Measurements from ENCODE around the gene MAP2K3. TPM values are rescaled to one million over a fixed set of nuclear protein-coding genes. Genes with fewer than 3 reads are reported as not detected.

The MAP2K3 gene
- 10.2 TPM for polyA plus RNA-seq (2013, experiment 1 of 2)
- polyA plus RNA-seq (2013, experiment 2 of 2), result 10.8 TPM

DNA sequence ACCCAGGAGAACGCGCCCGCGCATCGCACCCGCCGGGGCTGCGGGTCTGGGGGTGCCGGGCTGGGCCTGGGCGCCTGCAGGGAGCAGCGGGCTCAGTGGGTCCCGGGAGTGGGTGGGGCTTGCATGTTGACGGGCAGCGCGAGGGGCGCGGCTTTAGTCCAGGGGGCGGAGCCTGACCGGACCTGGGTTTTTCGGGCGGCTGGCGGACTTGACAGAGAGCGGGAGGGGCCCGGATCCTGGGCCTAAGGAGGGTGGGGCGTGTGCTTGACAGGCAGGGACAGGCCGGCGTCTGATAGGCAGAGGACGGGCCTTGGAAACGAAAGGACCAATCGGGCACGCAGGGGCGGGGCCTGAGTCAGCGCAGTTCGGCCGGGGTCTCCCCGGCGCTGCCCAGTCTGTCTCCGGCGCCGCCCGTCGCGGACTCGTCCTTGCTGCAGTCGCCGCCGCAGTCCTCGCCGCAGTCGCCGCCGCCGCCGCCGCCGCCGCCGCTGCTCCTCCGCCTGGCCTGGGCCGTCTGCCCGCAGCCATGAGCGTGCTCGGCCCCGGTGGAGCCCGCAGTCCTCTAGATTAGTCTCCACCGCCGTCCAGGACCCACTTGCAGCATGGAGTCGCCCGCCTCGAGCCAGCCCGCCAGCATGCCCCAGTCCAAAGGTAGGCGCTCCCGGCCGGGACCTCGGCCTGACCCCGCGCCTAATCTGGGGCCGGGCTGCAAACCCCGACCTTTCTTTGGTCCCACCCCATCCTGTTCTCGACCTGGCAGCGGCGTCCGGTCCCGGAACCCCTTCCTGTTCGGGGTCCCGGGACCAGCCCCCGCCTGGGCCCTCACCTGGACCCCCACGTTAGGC is at the start of gene MAP2K3:
Gene MAP2K3, plus strand, starts transcription at position 393 of the 845 bp plus-strand sequence. Its CDS starts 210 bp downstream, at position 603.
- H2AK5ac ChIP-seq (ENCODE audit: low read depth, low read length), result peak within 1 kb of the TSS; percentile 85
- peaks cover 12 to 24% of the 10 kb centered on the region in 2 donors for H3K4me1 ChIP-seq (ENCODE audit: control insufficient read depth in 2 of 2, insufficient read depth in 1 of 2, low read depth in 1 of 2, low read length in 2 of 2)
- H3K27me3 ChIP-seq (ENCODE audit: control insufficient read depth in 3 of 3, insufficient read depth in 3 of 3, low read depth in 1 of 3, low read length in 3 of 3), result peaks cover 0 to 30% (median 18%) of the 10 kb centered on the region in 3 experiments
- peak within 1 kb of the TSS; percentile 92 for H3K23ac ChIP-seq (ENCODE audit: low read depth, low read length, poor library complexity)
- WGBS, 2 donors (ENCODE audit: extremely low coverage in 2 of 2, insufficient read length in 2 of 2, insufficient replicate concordance in 1 of 2), result no CpG with 5 or more reads among the region's 88 CpGs
- H3K4me2 ChIP-seq (ENCODE audit: insufficient read depth, low read length, poor library complexity, severe bottlenecking), result peak within 1 kb of the TSS; percentile 95
- peak within 1 kb of the TSS; percentile 96 for H2AFZ ChIP-seq (ENCODE audit: low read length)
- peak within 1 kb of the TSS; percentile 11 for H2BK5ac ChIP-seq (ENCODE audit: low read length)
- peak within 1 kb of the TSS; percentile 96 for H3K18ac ChIP-seq (ENCODE audit: low read length)
- H3K14ac ChIP-seq (ENCODE audit: low read length), result peak within 1 kb of the TSS; percentile 63
- no peak within 1 kb of the TSS for H2BK120ac ChIP-seq (ENCODE audit: low read depth, low read length)
- no peaks in the 10 kb centered on the region for H3K9me3 ChIP-seq (replicated peaks in 1 of 2; ENCODE audit: control insufficient read depth in 2 of 2, insufficient read depth in 1 of 2, low read depth in 1 of 2, low read length in 2 of 2)
- peaks cover 3% of the 10 kb centered on the region for H3K79me1 ChIP-seq (ENCODE audit: low read depth, low read length)
- H3K4me3 ChIP-seq (ENCODE audit: low read length in 2 of 2), result peak within 1 kb of the TSS; percentile 72 to 83
- no peaks in the 10 kb centered on the region for H3K36me3 ChIP-seq (replicated peaks in 1 of 2; ENCODE audit: control insufficient read depth in 2 of 2, insufficient read depth in 2 of 2, low read length in 2 of 2)
- no peak within 1 kb of the TSS for H4K91ac ChIP-seq (ENCODE audit: low read depth, low read length, poor library complexity)
- peak within 1 kb of the TSS; percentile 63 for H2BK15ac ChIP-seq (ENCODE audit: low read length)
- no peak within 1 kb of the TSS for H2BK12ac ChIP-seq (ENCODE audit: low read length)
- DNase-seq (ENCODE audit: low spot score), result peak; percentile 99
- H3K4ac ChIP-seq (ENCODE audit: low read length), result no peak within 1 kb of the TSS
- H3K9ac ChIP-seq (ENCODE audit: low read depth, low read length, poor library complexity), result peak within 1 kb of the TSS; percentile 93
- H4K8ac ChIP-seq (ENCODE audit: low read depth, low read length), result no peak within 1 kb of the TSS
- H3K27ac ChIP-seq (replicated peaks; ENCODE audit: low read length), result no peak within 1 kb of the TSS

- H3K36me3 ChIP-seq (replicated peaks in 1 of 2; ENCODE audit: control insufficient read depth in 2 of 2, insufficient read depth in 2 of 2, low read length in 2 of 2), result no peaks in the 10 kb centered on the region
- no CpG with 5 or more reads among the region's 1 CpG for WGBS, 2 donors (ENCODE audit: extremely low coverage in 2 of 2, insufficient read length in 2 of 2, insufficient replicate concordance in 1 of 2)
Observed at GRCh38 chr17:21235921-21236320, 48.6 kb upstream of the MAP2K3 start.

DNA sequence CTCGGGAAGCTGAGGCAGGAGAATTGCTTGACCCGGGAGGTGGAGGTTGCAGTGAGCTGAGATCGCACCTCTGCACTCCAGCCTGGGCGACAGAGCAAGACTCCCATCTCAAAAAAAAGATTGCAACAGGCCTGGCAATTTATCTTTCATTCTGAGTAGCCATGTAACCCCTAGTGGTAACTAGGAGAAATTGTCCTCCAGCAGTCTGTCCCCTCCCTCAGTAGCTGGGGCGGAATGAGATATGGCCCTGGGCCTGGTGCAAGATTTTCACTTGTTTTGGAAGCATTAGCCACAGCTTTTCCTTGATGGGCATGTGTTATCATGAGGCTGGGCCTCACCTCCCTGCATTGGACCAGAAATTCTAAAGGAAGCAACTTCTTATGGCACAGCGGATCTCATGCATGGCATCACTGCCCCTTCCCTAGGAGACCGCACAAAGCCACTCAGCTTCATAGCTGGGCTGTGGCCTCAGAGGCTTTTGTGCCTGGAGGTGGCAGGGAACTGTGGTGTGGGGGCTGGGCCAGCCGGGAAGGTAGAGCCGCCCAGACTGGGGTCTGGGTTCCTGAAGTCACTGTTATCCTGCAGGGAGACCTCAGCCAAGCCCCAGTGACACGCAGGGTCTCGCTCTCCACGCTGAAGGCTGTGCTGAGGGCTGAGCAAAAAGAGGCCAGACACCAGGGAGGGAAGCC is 44.7 kb upstream of the MAP2K3 start:
- Histone ChIP-seq H2BK120ac (ENCODE audit: low read depth, low read length) (no peak overlapping the region), H3K18ac (ENCODE audit: low read length) (peak overlapping the region; percentile 89), H3K4me3 (ENCODE audit: low read length in 2 of 2) (no peak overlapping the region), H2AFZ (ENCODE audit: low read length) (peak overlapping the region; percentile 56), H3K14ac (ENCODE audit: low read length) (no peak overlapping the region), H3K4me2 (ENCODE audit: insufficient read depth, low read length, poor library complexity, severe bottlenecking) (no peak overlapping the region), H3K4ac (ENCODE audit: low read length) (no peak overlapping the region), H2BK12ac (ENCODE audit: low read length) (peak overlapping the region; percentile 4), H4K91ac (ENCODE audit: low read depth, low read length, poor library complexity) (no peak overlapping the region), H3K27ac (replicated peaks; ENCODE audit: low read length) (peak overlapping the region; percentile 38), H3K23ac (ENCODE audit: low read depth, low read length, poor library complexity) (no peak overlapping the region), H3K9ac (ENCODE audit: low read depth, low read length, poor library complexity) (peak overlapping the region; percentile 57), H3K27me3 (ENCODE audit: control insufficient read depth in 3 of 3, insufficient read depth in 3 of 3, low read depth in 1 of 3, low read length in 3 of 3) (no peaks in the 10 kb centered on the region), H2BK5ac (ENCODE audit: low read length) (no peak overlapping the region), H4K8ac (ENCODE audit: low read depth, low read length) (no peak overlapping the region), H3K36me3 (replicated peaks in 1 of 2; ENCODE audit: control insufficient read depth in 2 of 2, insufficient read depth in 2 of 2, low read length in 2 of 2) (no peaks in the 10 kb centered on the region), H3K79me1 (ENCODE audit: low read depth, low read length) (no peaks in the 10 kb centered on the region), H3K4me1 (ENCODE audit: control insufficient read depth in 2 of 2, insufficient read depth in 1 of 2, low read depth in 1 of 2, low read length in 2 of 2) (peaks cover 14 to 18% of the 10 kb centered on the region in 2 donors), H2BK15ac (ENCODE audit: low read length) (no peak overlapping the region), H2AK5ac (ENCODE audit: low read depth, low read length) (no peak overlapping the region), H3K9me3 (replicated peaks in 1 of 2; ENCODE audit: control insufficient read depth in 2 of 2, insufficient read depth in 1 of 2, low read depth in 1 of 2, low read length in 2 of 2) (no peaks in the 10 kb centered on the region)
- no CpG with 5 or more reads among the region's 12 CpGs for WGBS, 2 donors (ENCODE audit: extremely low coverage in 2 of 2, insufficient read length in 2 of 2, insufficient replicate concordance in 1 of 2)
- DNase-seq (ENCODE audit: low spot score), result no peak

More at GRCh38 chr17:21235921-21236320, 48.6 kb upstream of the MAP2K3 start:
- peaks cover 9 to 10% of the 10 kb centered on the region in 2 donors for H3K4me1 ChIP-seq (ENCODE audit: control insufficient read depth in 2 of 2, insufficient read depth in 1 of 2, low read depth in 1 of 2, low read length in 2 of 2)
- no peak overlapping the region for H3K27ac ChIP-seq (replicated peaks; ENCODE audit: low read length)
- no peak overlapping the region for H4K8ac ChIP-seq (ENCODE audit: low read depth, low read length)
- no peak overlapping the region for H3K23ac ChIP-seq (ENCODE audit: low read depth, low read length, poor library complexity)
- H3K9ac ChIP-seq (ENCODE audit: low read depth, low read length, poor library complexity), result no peak overlapping the region
- H4K91ac ChIP-seq (ENCODE audit: low read depth, low read length, poor library complexity), result no peak overlapping the region
- H3K4me2 ChIP-seq (ENCODE audit: insufficient read depth, low read length, poor library complexity, severe bottlenecking), result no peak overlapping the region
- no peak overlapping the region for H2AFZ ChIP-seq (ENCODE audit: low read length)
- H2BK120ac ChIP-seq (ENCODE audit: low read depth, low read length), result no peak overlapping the region
- H3K27me3 ChIP-seq (ENCODE audit: control insufficient read depth in 3 of 3, insufficient read depth in 3 of 3, low read depth in 1 of 3, low read length in 3 of 3), result no peaks in the 10 kb centered on the region
- H2AK5ac ChIP-seq (ENCODE audit: low read depth, low read length), result no peak overlapping the region
- no peak overlapping the region for H2BK5ac ChIP-seq (ENCODE audit: low read length)
- H2BK15ac ChIP-seq (ENCODE audit: low read length), result no peak overlapping the region
- no peak overlapping the region for H2BK12ac ChIP-seq (ENCODE audit: low read length)
- no peak overlapping the region for H3K18ac ChIP-seq (ENCODE audit: low read length)
- no peak overlapping the region for H3K4ac ChIP-seq (ENCODE audit: low read length)
- H3K79me1 ChIP-seq (ENCODE audit: low read depth, low read length), result no peaks in the 10 kb centered on the region
- H3K4me3 ChIP-seq (ENCODE audit: low read length in 2 of 2), result no peak overlapping the region
- peaks cover 1 to 4% of the 10 kb centered on the region in 2 donors for H3K9me3 ChIP-seq (replicated peaks in 1 of 2; ENCODE audit: control insufficient read depth in 2 of 2, insufficient read depth in 1 of 2, low read depth in 1 of 2, low read length in 2 of 2)
- no peak overlapping the region for H3K14ac ChIP-seq (ENCODE audit: low read length)
- DNase-seq (ENCODE audit: low spot score), result no peak

Measured in neuronal stem cell (in vitro differentiated cells).